HPDE6-E6E7 (cell line): ENCODE results near the gene PMAIP1.
"Not testable (repeated sequence)": the region's sequence is repeated elsewhere in the genome, so short reads cannot be mapped to it uniquely, and the experiment has no call there.

Source experiments
- DNase-seq: peaks from one replicate; pipeline ENCODE4 v3.0.0; 2011; ENCODE audit warnings: missing footprints; ENCODE audit errors: extremely low spot score

The PMAIP1 gene

DNA sequence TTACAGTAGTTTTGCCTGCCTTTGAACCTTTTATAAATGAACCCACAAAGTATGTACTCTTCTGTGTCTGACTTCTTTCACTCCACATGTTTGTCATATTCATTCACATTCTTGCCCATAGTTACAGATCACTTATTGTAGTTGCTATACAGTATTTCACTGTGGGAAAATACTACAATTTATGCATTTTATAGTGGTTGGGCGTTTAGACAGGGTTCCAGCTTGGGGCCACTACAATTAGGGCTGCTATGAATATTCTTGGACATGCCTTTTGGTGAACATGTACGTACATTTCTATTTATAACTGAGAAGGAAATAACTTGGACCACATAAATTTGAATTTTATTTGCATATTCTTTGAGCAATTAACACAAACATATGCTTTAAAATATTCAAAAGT is 15.4 kb upstream of the PMAIP1 start:
- DNase-seq, result no peak

GRCh38 chr18:59885579-59886163 is 14.1 kb upstream of the PMAIP1 start:
- DNase-seq, result no peak

- not testable (repeated sequence) for DNase-seq
These were observed 13.4 kb upstream of the PMAIP1 start for GRCh38 chr18:59886399-59886798.

- no peak for DNase-seq
These were observed 7.7 kb upstream of the PMAIP1 start for GRCh38 chr18:59892123-59892522.

DNA sequence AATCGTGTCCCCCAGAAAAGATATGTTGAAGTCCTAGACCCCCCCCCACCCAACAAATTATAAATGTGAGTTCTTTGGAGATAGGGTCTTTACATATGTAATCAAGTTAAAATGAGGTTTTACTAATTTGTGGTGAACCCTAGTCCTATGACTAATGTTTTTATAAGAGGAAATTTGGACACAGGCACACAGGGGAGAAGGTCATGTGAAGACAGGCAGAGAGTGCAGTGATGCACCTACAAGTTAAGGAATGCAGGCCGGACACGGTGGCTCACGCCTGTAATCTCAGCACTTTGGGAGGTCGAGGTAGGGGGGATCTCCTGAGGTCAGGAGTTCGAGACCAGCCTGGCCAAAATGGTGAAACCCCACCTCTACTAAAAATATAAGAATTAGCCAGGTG is 5.8 kb upstream of the PMAIP1 start:
- DNase-seq, result no peak

DNA sequence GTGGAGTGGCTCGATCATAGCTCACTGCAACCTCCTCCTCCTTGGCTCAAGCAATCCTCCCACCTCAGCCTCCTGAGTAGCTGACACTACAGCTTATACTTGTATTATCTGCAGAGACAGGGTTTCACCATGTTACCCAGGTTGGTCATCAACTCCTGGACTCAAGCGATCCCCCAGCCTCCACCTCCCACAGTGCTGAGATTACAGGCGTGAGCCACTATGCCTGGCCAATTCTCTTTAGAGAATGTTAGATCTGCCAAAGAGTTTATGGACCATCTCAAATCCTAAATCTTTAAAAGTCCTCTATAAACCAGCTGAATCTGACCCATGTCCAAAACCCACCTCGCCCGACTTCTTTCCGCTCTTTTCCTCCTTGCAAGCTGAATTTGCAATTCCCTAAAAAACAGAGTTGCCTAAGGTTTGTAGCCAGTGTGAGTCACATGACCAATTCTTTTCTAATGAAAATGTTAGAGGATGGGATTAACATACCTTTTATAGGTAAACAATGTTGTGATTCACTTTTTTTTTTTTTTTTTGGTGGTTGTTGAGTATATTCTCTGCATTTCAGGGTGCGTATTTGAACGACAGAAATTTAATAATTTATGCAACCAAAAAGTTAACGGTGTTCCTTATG is 2.4 kb upstream of the PMAIP1 start:
- no peak for DNase-seq

GRCh38 chr18:59898093-59898492 is 1.7 kb upstream of the PMAIP1 start:
- no peak for DNase-seq

GRCh38 chr18:59898609-59899297 is 1.0 kb upstream of the PMAIP1 start:
- no peak for DNase-seq

DNA sequence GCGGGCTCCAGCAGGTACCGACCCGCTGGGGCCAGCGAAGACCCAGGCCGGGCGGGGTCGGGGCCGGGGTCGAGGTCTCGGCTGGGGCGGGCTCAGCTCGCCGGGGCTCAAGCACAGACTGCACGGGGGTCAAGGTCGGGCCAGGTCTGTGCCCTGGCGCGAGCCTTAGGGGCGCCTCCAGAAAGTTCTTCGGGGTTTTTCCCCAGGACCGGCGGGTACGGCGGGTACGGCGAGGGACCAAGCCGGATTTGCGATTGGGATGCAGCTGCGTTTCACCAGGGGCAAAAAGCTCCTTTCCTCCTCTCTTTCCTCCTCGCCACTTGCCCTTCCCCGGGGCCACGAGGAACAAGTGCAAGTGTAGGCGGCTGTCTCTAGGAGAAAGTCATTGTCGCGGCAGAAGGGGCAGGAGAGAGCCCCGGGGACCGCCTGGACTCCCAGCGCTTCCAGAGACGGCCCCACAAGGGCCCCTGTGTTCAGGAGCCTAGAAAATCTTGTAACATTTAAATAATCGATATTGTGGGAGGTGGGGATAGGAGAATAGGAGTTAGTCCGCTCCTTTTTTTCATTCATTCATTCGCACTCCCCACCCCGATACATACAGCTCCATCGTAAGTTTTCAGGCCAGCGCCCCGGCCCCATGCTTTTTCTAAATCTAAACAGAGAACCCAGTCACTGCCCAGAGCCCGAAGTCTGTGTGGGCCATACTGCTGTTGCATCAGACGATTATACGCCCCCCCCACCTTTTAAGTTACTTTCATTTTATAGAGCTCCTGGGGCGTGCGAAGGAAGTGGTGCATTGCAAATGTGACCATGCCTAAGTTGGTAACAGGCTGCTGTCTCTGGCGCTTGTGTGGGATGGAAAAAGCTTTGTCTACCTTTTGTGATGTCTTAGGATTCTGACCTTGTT is 679 bp downstream of the PMAIP1 start:
- DNase-seq, result no peak

DNA sequence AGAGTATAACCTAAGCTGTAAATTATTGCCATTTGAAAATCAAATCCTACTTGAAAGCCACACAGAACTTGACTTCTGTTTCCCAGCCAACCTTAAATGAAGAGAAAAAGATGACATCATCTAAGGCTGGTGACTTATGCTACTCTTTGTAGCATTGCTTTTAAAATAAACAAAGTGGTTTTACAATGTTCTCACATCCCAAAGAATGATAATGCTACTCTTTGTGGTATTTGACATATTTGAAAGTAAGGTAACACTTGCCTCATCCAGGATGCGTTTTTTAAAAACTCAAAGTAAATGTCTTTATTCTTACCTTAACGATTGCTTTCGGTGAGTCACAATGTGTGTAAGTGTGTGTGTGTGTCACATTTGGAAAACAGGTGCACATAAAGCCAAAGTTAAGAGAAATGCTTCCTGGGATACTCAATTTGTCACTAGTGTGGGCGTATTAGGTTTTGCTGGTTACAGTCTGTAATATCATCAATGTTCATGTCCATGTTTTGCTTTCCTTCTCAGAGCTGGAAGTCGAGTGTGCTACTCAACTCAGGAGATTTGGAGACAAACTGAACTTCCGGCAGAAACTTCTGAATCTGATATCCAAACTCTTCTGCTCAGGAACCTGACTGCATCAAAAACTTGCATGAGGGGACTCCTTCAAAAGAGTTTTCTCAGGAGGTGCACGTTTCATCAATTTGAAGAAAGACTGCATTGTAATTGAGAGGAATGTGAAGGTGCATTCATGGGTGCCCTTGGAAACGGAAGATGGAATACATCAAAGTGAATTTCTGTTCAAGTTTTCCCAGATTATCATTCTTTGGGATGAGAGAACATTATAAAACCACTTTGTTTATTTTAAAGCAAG is 2.6 kb downstream of the PMAIP1 start:
- no peak for DNase-seq

DNA sequence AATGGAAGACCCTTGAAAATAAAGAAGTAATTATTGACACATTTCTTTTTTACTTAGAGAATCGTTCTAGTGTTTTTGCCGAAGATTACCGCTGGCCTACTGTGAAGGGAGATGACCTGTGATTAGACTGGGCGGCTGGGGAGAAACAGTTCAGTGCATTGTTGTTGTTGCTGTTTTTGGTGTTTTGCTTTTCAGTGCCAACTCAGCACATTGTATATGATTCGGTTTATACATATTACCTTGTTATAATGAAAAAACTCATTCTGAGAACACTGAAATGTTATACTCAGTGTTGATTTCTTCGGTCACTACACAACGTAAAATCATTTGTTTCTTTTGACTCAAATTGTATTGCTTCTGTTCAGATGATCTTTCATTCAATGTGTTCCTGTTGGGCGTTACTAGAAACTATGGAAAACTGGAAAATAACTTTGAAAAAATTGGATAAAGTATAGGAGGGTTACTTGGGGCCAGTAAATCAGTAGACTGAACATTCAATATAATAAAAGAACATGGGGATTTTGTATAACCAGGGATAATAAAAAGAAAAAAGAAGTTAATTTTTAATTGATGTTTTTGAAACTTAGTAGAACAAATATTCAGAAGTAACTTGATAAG is 3.3 kb downstream of the PMAIP1 start:
- DNase-seq, result no peak

- no peak for DNase-seq
These were observed 4.3 kb downstream of the PMAIP1 start for GRCh38 chr18:59904011-59904601.

DNA sequence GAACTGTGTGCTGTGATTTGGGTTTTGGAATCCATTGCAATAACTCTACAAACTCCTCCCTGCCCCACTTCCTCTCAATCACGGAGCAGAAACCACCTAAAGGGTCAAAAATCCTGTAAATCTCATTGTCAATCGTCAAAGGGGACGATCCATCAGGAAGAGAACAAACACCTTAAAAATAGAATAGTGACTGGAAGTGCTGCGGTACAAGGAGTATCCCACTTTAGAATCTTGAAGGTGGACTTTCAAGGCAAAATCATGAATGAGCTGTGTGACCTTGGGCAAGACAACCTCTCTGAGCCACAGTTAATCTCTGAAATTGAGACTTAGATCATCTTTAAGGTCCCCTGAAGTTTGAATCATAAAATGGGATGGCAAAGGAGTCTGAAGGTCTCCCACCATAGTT is 5.9 kb downstream of the PMAIP1 start:
- no peak for DNase-seq

GRCh38 chr18:59906203-59906602 is 6.4 kb downstream of the PMAIP1 start:
- DNase-seq, result no peak

DNA sequence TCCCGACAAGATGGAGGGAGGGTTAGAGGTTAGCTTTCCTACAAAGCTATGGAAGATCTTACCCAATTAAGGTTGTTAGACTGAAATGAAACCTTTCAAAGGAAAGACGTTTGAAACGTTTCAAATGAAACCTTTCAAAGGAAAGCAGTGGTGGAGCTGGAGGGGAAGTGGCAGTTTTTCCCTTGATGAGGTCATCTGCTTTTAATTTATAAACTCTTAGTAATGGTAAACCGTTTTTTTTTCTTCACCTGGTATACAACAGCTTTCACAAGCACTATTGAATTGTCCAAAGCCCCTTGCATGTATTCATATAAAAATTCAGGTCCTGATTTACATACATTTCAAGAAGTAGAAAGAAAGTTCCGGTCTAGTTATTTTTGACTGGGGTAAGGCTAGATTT is 7.4 kb downstream of the PMAIP1 start:
- DNase-seq, result no peak

DNA sequence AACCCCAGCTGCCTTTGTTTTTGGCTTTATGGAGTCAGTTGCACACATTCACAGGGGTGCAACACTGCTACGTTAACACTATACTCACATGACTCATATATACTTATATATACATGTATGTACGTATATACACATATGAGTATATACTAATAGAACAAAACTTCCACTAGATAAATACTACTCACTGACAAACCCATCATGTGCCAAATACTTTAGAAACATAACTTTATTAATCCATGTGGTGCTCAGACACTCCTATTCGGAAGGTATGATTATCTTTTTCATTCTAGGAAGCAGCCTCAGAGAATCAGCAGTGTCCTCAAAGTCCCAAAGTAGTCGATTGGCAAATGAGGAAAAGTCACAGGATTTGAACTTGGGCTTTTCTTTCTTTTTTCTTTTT is 7.9 kb downstream of the PMAIP1 start:
- DNase-seq, result no peak

DNA sequence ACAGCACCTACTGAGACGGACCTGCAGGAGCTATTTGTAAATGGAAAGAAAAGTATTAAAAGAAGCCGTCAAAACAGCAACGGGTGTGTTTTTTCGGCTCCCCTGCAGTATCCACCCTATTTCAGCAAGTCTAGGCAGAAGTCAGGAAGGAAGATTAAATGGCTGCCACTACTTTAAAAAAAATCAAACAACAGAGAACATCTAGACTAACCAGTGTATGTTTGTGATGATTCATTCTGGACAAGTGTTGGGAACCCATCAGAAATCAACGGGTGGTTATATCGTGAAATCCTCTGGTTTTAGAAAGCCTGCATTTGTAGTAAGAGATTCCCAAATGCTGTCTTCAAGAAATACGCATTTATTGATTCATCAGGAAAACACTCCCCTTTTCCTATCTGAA is 9.0 kb downstream of the PMAIP1 start:
- DNase-seq, result no peak

- DNase-seq, result no peak
These were observed 9.7 kb downstream of the PMAIP1 start for GRCh38 chr18:59909289-59910036.

DNA sequence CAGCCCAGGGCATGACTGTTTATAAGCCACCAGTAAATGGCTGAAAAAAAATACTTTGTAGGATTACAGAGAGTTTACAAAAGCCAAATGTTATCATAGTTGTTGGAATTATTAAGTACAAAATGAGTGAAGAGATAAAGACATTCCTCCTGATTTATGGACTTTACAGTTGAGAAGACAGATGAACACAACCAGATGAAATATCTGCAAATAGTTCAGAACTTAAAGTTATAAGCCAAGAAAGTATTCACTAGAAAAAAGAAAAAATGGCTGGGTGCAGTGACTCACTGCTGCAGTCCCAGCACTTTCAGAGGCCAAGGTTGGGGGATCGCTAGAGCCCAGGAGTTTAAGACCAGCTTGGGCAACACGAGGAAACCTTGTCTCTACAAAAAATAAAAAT is 11.2 kb downstream of the PMAIP1 start:
- DNase-seq, result no peak

DNA sequence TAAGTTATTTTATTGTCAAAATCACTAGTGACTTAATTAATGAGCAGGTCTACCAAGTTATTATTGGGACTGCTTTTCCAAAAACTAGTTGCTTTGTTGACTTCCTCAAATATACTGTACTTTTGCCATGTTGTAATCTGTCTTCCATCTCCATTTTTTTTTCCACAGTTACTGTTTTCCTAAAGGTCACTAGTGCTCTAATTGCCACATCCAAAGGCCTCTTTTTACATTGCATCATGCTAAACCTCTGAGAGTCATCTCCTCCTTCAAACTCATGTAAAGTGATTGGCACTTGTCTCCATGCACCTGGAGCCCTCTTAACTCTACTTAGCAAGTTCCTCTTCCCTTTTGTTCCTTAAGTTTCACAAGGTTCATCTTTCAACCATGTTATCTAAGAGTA is 11.8 kb downstream of the PMAIP1 start:
- DNase-seq, result no peak
